G401 (cell line): ENCODE data around the gene CHRNE. TPM values are rescaled to one million over a fixed set of nuclear protein-coding genes. Genes with fewer than 3 reads are reported as not detected.
"Not testable (repeated sequence)": the region's sequence is repeated elsewhere in the genome, so short reads cannot be mapped to it uniquely, and the experiment has no call there.

ENCODE experiments used
- DNase-seq: peaks from one replicate; pipeline ENCODE4 v3.0.0-alpha.2; 2015; ENCODE audit warnings: low spot score
- in situ Hi-C: cut with HindIII; loops from 2 replicates; pipeline ENCODE4 v1.10.0; 2016; ENCODE audit warnings: low sequenced_read_pairs, mixed read lengths
- total RNA-seq: library from RNA; depleted of rRNA; stranded (reverse); fragments of >200 nt; shearing (Covaris generic); gene quantifications from 2 replicates; pipeline ENCODE4 v1.2.3, GENCODE V29; 2014

CHRNE gene
- total RNA-seq, 1 experiment from 2014 or later: not detected

DNA sequence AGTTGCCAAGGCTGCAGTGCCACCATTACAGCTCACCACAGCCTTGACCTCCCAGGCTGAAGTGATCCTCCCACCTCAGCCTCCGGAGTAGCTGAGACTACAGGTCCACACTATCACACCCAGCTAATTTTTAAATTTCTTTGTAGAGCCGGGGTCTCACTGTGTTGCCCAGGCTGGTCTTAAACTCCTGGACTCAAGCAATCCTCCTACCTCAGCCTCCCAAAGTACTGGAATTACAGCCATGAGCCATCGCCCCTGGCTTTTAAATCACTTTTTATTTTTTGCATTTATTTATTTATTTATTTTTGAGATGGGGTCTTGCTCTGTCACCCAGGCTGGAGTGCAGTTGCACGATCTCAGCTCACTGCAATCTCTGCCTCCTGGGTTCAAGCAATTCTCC is 11.7 kb upstream of the CHRNE start:
- in situ Hi-C loops, DNase-seq: not testable (repeated sequence)

DNA sequence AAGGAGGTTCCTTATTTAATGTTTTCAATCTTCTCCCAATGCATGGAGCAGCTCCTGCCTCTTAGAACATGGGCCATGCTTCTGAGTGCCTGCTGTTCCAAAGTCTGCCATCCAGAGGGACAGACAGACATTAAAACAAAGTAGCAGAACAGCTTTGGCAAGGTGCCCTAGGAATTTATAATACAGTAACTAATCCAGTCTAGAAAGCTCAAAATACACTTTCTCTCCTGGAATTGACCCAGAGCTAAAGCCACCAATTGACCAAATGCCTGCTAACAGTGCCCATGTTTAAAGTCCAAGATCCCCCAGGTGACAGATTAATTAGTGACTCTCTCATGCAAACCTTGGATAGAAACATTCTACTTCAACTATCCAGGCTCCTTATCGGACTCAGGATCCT is 11.1 kb upstream of the CHRNE start:
- no peak for DNase-seq
- in situ Hi-C loops: no loop called here

DNA sequence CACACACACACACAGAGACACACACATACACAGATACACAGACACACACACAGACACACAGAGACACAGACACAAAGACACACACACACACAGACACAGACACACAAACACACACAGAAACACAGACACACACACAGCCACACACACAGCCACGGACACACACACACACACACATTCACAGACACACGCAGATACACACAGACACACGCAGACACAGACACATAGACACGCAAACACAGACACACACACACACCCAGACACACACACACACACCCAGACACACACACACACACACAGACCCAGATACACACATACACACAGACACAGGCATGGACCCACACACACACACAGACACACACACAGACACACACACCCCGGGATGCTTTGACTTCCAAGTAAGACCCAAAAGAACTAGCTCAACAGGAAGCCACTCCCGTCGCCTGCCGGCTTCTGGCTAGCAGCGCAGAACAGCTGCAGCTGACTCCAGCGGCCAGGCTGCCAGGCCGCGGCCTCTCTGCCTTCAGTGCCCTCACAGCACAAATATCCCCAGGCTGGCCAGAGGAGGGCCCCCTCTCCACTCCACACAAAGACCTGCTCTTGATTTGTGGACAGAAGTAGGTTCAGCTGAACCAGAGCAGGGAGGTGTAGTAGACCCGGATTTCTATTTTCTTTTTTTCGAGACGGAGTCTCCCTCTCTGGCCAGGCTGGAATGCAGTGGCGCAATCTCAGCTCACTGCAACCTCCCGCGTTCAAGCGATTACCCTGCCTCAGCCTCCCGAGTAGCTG is 6.0 kb upstream of the CHRNE start:
- peak; percentile 80 for DNase-seq
- in situ Hi-C loops: no loop called here

DNA sequence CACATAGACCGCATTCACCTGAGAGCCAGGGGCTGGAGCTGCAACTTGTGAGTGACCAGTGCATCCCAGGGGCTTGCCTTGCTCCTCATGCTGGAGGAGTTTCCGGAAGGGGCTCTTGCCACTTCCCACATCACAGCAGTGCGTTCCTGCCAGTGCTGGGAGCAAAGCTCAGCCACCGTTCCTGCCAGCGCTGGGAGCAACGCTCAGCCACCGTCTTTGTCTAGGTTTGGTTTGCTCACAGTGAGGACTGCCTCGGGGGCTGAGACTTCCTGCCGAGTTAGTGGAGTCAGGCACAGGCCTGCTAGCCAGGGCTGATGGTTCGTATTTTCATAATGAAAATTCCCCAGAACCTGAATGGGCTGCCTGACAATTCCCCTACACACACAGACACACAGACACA is 5.4 kb upstream of the CHRNE start:
- no peak for DNase-seq
- in situ Hi-C loops: no loop called here

DNA sequence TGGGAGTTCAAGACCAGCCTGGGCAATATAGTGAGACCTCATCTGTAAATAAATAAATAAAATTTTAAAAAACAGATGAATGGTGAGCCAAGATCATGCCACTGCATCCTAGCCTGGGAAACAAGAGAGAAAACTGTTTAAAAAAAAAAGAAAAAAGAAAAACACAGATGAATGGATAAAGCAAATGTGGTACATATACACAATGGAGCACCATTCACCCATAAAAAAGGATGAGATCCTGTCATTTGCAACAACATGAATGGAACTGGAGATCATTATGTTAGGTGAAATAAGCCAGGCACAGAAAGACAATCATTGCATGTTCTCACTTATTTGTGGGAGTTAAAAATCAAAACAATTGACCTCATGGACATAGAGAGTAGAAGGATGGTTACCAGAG is 3.7 kb upstream of the CHRNE start:
- DNase-seq, in situ Hi-C loops: not testable (repeated sequence)

DNA sequence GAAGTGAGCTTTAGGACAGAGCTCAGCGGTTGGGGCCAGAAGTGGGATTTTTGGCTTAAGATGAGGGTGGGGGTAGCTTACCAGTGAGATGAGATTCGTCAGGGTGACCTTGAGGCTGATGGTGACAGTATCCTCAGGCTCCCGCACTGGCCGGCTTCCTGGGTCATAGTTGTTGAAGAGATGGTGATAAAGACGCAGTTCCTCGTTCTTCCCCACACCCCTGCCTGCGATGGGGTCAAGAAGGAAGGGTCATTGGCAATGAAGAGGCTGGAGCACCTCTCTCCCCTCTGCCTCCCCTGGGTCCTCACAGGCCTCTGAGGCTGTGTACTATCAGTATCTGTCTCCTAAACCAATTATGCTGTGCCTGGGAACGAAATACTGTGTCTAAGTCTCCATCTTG is 358 bp downstream of the CHRNE start:
- DNase-seq: no peak
- in situ Hi-C loops: no loop called here

DNA sequence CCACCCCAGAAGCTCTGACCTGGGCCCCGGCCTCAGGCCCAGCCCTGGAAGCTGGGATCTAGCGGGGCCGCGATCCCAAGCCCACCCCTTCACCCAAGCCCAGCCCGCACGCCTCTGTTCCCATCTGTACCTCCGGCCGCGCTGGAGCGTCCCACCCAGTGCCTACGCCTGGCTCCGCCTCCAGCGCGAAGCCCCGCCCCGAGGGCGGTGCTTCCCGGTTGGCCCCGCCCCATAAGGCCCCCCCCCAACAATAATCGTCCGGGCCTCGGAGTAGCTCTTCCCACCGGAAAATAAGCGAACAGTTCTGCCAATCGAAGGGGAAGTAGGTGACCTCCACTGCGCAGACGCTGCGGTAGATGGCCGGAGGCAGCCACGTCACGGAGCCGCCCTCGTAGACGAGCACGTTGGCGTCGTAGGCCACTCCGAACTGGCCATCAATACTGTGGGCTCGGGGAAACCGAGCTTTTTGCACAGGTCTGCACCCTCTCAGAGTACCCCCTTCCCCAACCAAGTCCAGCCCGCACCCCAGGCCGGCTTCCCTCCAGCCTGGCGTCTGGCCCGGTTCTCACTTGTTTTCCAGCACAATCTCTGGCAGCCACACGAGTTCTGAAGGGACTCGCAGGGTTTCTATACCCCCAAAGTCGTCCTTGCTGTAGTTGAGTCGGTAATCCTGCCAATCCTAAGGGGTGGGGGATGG is 1.1 kb downstream of the CHRNE start:
- peak; percentile 19 for DNase-seq
- in situ Hi-C loops: no loop called here

DNA sequence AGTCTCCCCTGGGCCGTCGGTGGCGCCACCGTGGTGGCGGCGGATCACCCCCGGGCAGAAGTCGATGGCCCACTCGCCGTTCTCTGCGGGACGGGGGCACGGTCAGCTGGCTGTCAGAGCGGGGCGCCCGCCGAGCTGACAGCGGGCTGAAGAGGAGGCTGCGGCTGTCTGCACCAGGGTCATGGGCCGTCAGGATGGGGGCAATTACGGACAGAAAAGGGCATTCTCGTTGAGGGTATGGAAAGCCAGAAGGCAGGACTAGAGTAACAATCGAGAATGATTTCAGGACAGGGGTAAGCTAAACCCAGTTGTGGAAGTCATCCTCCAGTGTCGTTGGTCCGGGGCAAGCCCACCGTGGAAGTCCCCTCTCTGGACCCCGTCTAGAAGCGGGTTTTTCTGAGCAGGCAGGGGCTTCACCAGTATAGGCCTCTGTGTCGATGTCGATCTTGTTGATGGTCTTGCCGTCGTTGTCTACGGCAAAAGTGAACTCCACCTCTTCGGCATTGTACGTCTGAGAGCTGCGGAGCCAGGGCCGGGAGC is 1.7 kb downstream of the CHRNE start:
- in situ Hi-C loops: no loop called here
- DNase-seq: no peak

DNA sequence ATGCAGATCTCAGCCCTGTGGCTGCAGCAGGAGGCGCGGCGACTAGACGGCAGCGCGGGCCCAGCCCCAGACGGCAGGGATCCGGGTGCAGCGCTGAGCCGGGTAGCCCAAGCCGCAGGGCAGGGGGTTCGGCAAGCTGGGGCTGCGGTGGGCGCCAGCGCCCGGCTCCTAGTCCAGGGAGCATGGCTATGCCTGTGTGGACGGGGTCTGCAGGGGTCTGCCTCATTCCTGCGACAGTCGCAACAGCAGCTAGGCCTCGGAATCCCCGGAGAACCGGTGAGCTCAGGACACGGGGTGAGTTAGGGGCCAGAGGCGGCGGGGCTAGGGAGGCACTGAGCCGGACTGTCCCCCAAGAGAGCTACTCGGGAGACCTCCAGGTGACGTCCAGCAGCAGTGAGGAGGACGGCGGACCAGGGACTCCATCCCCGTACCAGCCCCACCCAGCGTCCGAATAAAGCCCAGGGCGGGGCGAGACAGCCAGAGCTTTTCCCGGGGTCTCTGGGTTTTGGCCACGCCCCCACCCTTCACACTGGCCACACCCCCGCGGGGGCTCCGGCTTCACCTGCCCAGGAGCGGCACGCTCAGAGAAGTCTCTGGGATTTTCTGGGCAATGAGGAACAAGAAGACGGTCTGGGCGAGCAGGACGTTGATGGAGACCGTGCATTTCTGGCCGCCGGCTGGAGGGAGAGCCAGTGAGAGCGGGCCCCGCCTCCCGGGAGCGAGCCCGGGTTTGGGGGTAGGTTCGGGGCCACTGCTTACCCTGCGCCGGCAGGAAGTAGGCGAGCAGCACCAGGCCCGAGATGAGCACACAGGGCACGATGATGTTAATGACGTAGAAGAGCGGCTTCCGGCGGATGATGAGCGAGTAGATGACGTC is 2.4 kb downstream of the CHRNE start:
- in situ Hi-C loops: no loop called here
- peak; percentile 17 for DNase-seq

DNA sequence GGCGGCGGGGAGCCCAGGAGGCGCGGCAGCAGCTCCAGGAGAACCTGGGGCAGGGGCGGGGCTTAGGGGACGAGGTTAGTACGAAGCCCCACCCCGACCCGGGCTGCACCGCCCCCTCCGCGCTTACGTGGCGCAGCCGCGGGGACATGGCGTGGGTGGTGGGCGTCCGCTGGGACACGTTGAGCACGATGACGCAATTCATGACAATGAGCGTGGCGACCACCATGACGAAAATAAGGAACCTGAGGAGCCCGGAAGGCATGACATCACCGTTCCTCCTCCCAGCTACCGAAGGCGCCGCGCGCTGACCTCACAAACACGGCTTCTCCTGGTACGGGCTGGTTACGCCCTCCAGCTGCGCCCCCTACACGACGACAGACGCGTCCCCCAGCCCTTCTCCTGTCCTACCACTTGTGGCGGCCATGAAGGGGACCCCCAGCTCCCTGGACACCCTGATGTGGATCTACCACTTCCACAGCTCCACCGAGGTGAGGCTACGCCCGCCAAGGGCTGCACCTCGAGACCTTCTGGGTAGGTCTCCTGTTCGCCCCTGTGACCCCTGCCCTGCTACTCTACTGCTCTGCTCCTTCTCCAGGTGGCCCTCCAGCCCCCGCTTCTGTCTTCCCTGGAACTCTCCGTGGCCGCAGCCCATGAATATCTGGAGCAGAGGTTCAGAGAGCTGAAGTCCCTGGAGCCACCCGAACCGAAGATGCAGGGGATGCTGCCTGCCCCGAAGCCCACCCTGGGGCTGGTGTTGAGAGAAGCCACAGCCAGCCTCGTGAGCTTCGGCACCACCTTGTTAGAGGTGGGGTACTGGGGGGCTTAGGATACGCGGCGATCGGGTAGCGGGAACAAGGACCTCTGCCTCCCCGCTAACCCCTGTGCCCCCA is 3.3 kb downstream of the CHRNE start, which contains the start of gene C17orf107:
TSS of gene C17orf107 (plus strand) at position 196 of the 890 bp plus-strand sequence. CDS start at position 423, 227 bp downstream.
- DNase-seq: peak; percentile 74
- in situ Hi-C loops: no loop called here

DNA sequence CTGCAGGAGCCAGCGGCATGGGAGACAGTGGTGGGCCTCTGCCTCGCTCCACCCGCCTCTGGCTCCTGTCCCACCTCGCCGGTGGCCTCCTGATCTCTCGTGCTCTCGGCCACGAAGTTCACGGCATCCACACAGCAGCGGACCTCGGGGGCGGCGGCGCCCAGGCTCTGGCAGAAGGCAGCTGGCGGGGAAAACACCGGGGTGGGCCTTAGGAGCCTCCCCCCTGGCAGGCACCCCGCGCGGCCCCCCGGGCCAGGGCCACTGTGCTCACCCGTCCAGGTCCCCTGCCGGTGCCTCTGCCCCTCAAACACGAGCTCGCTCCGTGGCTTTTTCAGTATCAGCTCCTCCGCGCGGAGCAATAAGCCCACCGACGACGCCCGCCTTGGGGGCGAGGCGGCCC is 4.0 kb downstream of the CHRNE start:
- in situ Hi-C loops: no loop called here
- no peak for DNase-seq

DNA sequence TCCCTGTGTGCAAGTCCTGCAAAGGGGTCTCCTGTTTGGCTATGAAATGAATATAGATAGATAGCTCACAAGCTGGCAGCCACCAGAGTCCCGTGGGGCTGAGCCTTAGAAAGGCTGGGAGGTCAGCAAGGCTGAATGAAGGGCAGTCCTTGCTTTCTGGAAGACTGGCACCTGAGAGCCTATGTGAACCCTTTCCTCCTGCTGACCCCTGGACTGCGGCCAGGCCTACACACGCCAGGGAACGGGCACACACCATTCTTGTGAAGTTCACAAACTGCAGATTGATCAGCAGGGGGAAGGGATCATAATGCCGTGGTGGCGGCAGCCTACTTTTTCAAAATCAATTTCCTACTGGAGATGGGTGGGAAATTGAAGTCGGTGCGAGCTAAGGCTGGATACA is 4.5 kb downstream of the CHRNE start:
- in situ Hi-C loops: no loop called here
- no peak for DNase-seq

DNA sequence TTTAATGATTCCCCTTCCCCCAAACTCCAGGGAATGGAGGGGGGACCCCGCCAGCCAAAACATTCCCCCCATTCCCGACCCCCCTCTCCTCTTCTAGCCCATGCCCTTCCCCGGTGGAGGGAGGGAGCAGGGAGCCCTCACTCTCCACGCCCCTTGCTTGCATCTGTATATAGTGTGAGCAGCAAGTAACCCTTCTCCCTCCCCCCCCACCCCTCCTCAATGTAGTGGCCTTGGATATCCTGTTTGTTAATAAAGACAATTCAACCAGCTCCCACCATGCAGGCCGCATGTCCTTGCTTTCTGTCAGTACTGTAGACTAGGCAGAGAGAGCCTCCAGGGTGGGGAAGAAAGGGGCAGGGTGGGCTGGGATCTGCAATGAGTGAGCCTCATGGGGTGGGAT is 5.1 kb downstream of the CHRNE start:
- DNase-seq: no peak
- in situ Hi-C loops: no loop called here

DNA sequence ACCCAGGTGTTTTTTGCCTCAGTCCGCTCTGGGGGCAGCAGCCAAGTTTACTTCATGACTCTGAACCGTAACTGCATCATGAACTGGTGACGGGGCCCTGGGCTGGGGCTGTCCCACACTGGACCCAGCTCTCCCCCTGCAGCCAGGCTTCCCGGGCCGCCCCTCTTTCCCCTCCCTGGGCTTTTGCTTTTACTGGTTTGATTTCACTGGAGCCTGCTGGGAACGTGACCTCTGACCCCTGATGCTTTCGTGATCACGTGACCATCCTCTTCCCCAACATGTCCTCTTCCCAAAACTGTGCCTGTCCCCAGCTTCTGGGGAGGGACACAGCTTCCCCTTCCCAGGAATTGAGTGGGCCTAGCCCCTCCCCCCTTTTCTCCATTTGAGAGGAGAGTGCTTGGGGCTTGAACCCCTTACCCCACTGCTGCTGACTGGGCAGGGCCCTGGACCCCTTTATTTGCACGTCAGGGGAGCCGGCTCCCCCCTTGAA is 5.7 kb downstream of the CHRNE start:
- DNase-seq: no peak
- in situ Hi-C loops: no loop called here

DNA sequence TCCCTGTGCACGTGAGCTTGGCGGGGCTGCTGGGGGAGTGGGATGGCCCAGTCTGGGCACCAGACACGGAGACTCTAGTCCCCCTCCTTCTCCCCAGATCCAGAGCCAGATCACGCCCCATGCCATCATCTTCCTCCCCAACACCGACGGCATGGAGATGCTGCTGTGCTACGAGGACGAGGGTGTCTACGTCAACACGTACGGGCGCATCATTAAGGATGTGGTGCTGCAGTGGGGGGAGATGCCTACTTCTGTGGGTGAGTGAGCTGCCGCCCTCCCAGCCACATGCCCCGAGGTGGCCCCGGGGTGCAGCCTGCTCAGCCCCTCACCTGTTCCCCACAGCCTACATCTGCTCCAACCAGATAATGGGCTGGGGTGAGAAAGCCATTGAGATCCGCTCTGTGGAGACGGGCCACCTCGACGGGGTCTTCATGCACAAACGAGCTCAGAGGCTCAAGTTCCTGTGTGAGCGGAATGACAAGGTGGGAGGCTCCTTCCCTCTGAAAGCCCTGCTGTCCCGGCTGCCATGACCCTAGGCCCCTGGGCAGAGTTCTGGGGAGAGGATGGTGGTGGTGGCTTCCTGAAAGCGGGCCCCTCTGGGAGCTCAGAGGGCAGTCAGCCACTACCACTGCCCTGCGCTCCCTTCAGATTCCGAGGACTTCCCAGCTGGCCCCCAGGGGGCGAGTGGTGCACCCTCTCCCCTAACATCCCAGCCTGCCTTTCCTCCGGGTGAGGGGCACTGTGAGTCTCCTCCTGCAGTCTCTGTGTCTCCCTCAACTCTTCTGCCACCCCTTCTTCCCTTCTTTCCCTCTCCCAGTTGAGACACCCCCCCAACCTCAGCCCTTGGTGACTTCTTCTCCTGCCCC is 6.3 kb downstream of the CHRNE start:
- in situ Hi-C loops: no loop called here
- DNase-seq: no peak

DNA sequence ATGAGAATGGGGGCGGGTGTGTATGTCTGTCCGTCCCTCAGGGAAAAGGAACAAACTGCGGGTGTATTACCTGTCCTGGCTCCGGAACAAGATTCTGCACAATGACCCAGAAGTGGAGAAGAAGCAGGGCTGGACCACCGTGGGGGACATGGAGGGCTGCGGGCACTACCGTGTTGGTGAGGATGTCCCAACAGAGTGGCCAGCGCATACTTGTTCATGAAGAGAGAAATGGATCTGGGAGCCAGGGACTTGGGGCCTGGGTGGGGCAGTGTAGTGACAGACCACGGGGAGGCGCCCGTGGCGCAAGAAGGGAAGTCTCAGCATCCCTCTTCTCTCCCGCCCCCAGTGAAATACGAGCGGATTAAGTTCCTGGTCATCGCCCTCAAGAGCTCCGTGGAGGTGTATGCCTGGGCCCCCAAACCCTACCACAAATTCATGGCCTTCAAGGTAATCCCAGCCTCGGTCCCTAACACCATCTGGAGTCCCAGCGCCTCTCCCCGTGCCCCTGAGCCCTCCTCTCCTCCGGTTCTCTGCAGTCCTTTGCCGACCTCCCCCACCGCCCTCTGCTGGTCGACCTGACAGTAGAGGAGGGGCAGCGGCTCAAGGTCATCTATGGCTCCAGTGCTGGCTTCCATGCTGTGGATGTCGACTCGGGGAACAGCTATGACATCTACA is 7.1 kb downstream of the CHRNE start:
- in situ Hi-C loops: no loop called here
- DNase-seq: no peak

DNA sequence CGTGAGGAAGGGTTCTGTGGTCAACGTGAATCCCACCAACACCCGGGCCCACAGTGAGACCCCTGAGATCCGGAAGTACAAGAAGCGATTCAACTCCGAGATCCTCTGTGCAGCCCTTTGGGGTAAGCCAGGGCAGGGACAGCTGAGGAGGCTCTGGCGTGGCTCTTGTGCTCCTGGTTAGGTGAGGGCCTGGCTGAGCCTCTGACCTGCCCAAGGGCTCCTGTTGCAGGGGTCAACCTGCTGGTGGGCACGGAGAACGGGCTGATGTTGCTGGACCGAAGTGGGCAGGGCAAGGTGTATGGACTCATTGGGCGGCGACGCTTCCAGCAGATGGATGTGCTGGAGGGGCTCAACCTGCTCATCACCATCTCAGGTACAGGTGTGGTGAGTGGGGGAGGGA is 7.8 kb downstream of the CHRNE start:
- DNase-seq: no peak
- in situ Hi-C loops: no loop called here
